Spleen (tissue), 7 donors: ENCODE data around the gene VTI1B.

Experiments used
- CTCF ChIP-seq, 11 experiments: fragments of 200-600 bp in 7 of 11; fragments of 450-650 bp in 4 of 11; sonication (generic) in 4 of 11; IDR thresholded peaks in 8 of 11; conservative IDR thresholded peaks in 3 of 11; 1 replicate in 7 of 11; 2 replicates in 4 of 11; pipeline versions ENCODE4 v1.4.0 to v1.8.0; 2016 to 2021; ENCODE audit warnings: antibody characterized with exemption in 11 of 11, inconsistent platforms in 4 of 11, mild to moderate bottlenecking in 1 of 11
- POLR2AphosphoS5 ChIP-seq, 3 donors: sonication (generic); formaldehyde crosslinking; IDR thresholded peaks; one replicate each; pipeline ENCODE4 v1.5.1; 2017; ENCODE audit warnings: antibody characterized with exemption in 3 of 3
- donor health status: DM: no; HTN: no; CAD: no; lungs with moderate emphysema.
- donor health status: DM: no; HTN: no; CAD: no.
- donor health status: DM: no; HTN: no; CAD: no.

GRCh38 chr14:67697006-67697405, 22.6 kb upstream of the VTI1B start:
- TF ChIP-seq CTCF (IDR thresholded peaks at IDR 0.05 in 8 of 11, conservative IDR thresholded peaks at IDR 0.05 in 3 of 11) = no peak
- no peak for TF ChIP-seq POLR2AphosphoS5 (IDR thresholded peaks at IDR 0.05)
